Omental fat pad (tissue), 4 donors: ENCODE results near the gene INSYN2B. TPM values are rescaled to one million over a fixed set of nuclear protein-coding genes. Genes with fewer than 3 reads are reported as not detected.

Source experiments
- ATAC-seq: fragments of 150-250 bp; one replicate; pipeline ENCODE4 v1.9.1; 2016; ENCODE audit warnings: mild to moderate bottlenecking, moderate library complexity; ENCODE audit not compliant: low FRiP score
- DNase-seq: peaks from one replicate; pipeline ENCODE4 v3.0.0-alpha.2; 2019; ENCODE audit warnings: low spot score
- CTCF ChIP-seq, 3 donors: fragments of 450-650 bp; IDR thresholded peaks; one replicate each; pipeline ENCODE4 v1.5.1; 2016 to 2017; ENCODE audit warnings: antibody characterized with exemption in 3 of 3, mild to moderate bottlenecking in 3 of 3, moderate library complexity in 2 of 3
- total RNA-seq, 4 donors: library from RNA; depleted of rRNA; stranded (reverse); fragments of >200 nt; gene quantifications; one replicate each; pipeline ENCODE4 v1.1.0, GENCODE V29; 2016

Gene INSYN2B
- total RNA-seq, 4 donors from 2014 or later, result 1.4 to 8.4 (median 5.4) TPM

- ATAC-seq, result no peak
- no peak for TF ChIP-seq CTCF (IDR thresholded peaks at IDR 0.05)
Observed at GRCh38 chr5:170010595-170010994, 30.3 kb upstream of the INSYN2B start.

GRCh38 chr5:170008376-170008775 lies 28.1 kb upstream of the INSYN2B start:
- TF ChIP-seq CTCF (IDR thresholded peaks at IDR 0.05), result no peak
- ATAC-seq (no peak), DNase-seq (no peak)

More at GRCh38 chr5:170010595-170010994, 30.3 kb upstream of the INSYN2B start:
- DNase-seq, result no peak

- DNase-seq (no peak), ATAC-seq (no peak)
- TF ChIP-seq CTCF (IDR thresholded peaks at IDR 0.05), result no peak
Observed at GRCh38 chr5:170006021-170006420, 25.7 kb upstream of the INSYN2B start.

- DNase-seq (no peak), ATAC-seq (no peak)
- TF ChIP-seq CTCF (IDR thresholded peaks at IDR 0.05), result no peak
Observed at GRCh38 chr5:170000155-170000554, 19.9 kb upstream of the INSYN2B start.

- no peak for ATAC-seq
- no peak for TF ChIP-seq CTCF (IDR thresholded peaks at IDR 0.05)
- DNase-seq, result no peak
Observed at GRCh38 chr5:169999621-170000020, 19.3 kb upstream of the INSYN2B start.

- no peak for TF ChIP-seq CTCF (IDR thresholded peaks at IDR 0.05)
- ATAC-seq (no peak), DNase-seq (no peak)
Observed at GRCh38 chr5:169997798-169998197, 17.5 kb upstream of the INSYN2B start.

GRCh38 chr5:169993485-169993790 lies 13.1 kb upstream of the INSYN2B start:
- TF ChIP-seq CTCF (IDR thresholded peaks at IDR 0.05), result no peak
- DNase-seq (no peak), ATAC-seq (no peak)
